ENCODE data around the gene SLC35F3. TPM values are rescaled to one million over a fixed set of nuclear protein-coding genes. Genes with fewer than 3 reads are reported as not detected.

SLC35F3 gene
- total RNA-seq, 2 experiments from 2014 or later: not detected

GRCh38 chr1:234326497-234327366 lies 422.3 kb downstream of the SLC35F3 start:
- Histone ChIP-seq H4K20me1 (ENCODE audit: insufficient read depth, low read length) (no peaks in the 10 kb centered on the region), H3K4me1 (ENCODE audit: insufficient read depth, low read length, poor library complexity, severe bottlenecking) (peaks cover 16% of the 10 kb centered on the region), H3K27ac (ENCODE audit: low read depth, low read length, poor library complexity, severe bottlenecking) (no peak overlapping the region), H3K4me3 (ENCODE audit: low read depth, low read length, poor library complexity, severe bottlenecking) (no peak overlapping the region), H3K9me2 (ENCODE audit: insufficient read depth, low read length) (no peaks in the 10 kb centered on the region), H3K4me2 (ENCODE audit: low read length) (peak overlapping the region; percentile 44; the same call in 1 of the 2 replicates), H3K79me2 (ENCODE audit: insufficient read depth, low read depth, low read length) (no peaks in the 10 kb centered on the region), H3K36me3 (ENCODE audit: insufficient read depth, low read length) (no peaks in the 10 kb centered on the region), H2AFZ (ENCODE audit: low read length) (peak overlapping the region; percentile 30; the same call in 1 of the 2 replicates), H3K9me3 (ENCODE audit: low read length) (no peaks in the 10 kb centered on the region)
- ChIA-PET POLR2A (interaction anchor here (0.6 to 0.9 kb wide), 3 partner anchors 48 to 1818 kb away, joined by 3 to 4 read pairs (median 4); no protein-coding TSS in a partner anchor), CTCF (ENCODE audit: unreplicated experiment) (interaction anchor here (1.6 kb wide), 1 partner anchor 9 kb away, joined by 5 read pairs; no protein-coding TSS in a partner anchor)
- TF ChIP-seq EZH2phosphoT487 (IDR thresholded peaks at IDR 0.05; ENCODE audit: borderline replicate concordance, low read depth, low read length): no peak
- TF ChIP-seq, protein P1, sequence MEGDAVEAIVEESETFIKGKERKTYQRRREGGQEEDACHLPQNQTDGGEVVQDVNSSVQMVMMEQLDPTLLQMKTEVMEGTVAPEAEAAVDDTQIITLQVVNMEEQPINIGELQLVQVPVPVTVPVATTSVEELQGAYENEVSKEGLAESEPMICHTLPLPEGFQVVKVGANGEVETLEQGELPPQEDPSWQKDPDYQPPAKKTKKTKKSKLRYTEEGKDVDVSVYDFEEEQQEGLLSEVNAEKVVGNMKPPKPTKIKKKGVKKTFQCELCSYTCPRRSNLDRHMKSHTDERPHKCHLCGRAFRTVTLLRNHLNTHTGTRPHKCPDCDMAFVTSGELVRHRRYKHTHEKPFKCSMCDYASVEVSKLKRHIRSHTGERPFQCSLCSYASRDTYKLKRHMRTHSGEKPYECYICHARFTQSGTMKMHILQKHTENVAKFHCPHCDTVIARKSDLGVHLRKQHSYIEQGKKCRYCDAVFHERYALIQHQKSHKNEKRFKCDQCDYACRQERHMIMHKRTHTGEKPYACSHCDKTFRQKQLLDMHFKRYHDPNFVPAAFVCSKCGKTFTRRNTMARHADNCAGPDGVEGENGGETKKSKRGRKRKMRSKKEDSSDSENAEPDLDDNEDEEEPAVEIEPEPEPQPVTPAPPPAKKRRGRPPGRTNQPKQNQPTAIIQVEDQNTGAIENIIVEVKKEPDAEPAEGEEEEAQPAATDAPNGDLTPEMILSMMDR (conservative IDR thresholded peaks at IDR 0.05; ENCODE audit: low read length): peak; percentile 89
- BruUV-seq (replicated peaks): no TSS peak
- DNase-seq (ENCODE audit: low spot score): peak; percentile 58
- intact Hi-C loops (cut with micrococcal nuclease; ENCODE audit: unreplicated experiment): loop anchor here (1.0 to 10.0 kb wide), 2 partner anchors 47 to 98 kb away; partner anchors contain the start of gene COA6

DNA sequence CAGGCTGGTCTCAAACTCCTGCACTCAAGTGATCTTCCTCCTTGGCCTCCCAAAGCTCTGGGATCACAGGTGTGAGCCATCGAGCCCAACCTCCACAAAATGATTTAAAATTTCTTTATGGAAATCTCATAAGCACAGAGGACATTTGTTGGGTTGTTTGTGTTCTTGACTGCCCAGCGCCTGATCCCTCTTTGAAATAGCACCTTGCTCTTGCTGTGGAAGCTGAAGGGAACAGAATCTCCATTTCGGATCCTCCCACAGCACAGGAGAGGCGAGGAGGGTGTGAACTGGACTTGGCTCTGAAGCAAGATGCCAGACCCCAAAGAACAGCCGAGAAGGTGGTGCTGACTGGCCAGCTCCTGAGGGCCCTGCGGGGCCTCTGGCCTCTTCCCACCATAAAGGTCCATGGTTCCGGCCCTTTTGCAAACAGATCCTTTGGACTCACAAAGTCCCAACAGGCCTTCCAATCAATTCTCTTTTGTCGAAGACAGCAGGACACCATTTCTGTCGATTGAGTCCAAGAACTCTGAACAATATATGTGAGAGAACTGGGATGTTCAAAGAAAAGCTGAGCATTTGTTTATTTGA lies 423.2 kb downstream of the SLC35F3 start:
- no TSS peak for BruUV-seq (replicated peaks)
- no peak overlapping the region for H2AFZ ChIP-seq (ENCODE audit: low read length)
- H3K27ac ChIP-seq (ENCODE audit: low read depth, low read length, poor library complexity, severe bottlenecking): no peak overlapping the region
- H3K4me1 ChIP-seq (ENCODE audit: insufficient read depth, low read length, poor library complexity, severe bottlenecking): peaks cover 16% of the 10 kb centered on the region
- no peaks in the 10 kb centered on the region for H4K20me1 ChIP-seq (ENCODE audit: insufficient read depth, low read length)
- POLR2A ChIA-PET: interaction anchor here (1.0 kb wide), 2 partner anchors 10 to 46 kb away, joined by 3 read pairs; partner anchors contain the start of gene COA6
- no peaks in the 10 kb centered on the region for H3K79me2 ChIP-seq (ENCODE audit: insufficient read depth, low read depth, low read length)
- no peaks in the 10 kb centered on the region for H3K36me3 ChIP-seq (ENCODE audit: insufficient read depth, low read length)
- no peak for DNase-seq (ENCODE audit: low spot score)
- no peak overlapping the region for H3K4me2 ChIP-seq (ENCODE audit: low read length)
- no peaks in the 10 kb centered on the region for H3K9me3 ChIP-seq (ENCODE audit: low read length)
- no peaks in the 10 kb centered on the region for H3K9me2 ChIP-seq (ENCODE audit: insufficient read depth, low read length)
- intact Hi-C loops (cut with micrococcal nuclease; ENCODE audit: unreplicated experiment): loop anchor here (10.0 kb wide), 1 partner anchor 97 kb away; no protein-coding TSS in a partner anchor
- H3K4me3 ChIP-seq (ENCODE audit: low read depth, low read length, poor library complexity, severe bottlenecking): no peak overlapping the region
- TF ChIP-seq, protein P1 (conservative IDR thresholded peaks at IDR 0.05; ENCODE audit: low read length): no peak
- no peak for TF ChIP-seq EZH2phosphoT487 (IDR thresholded peaks at IDR 0.05; ENCODE audit: borderline replicate concordance, low read depth, low read length)
- CTCF ChIA-PET (ENCODE audit: unreplicated experiment): interaction anchor here (1.2 to 1.6 kb wide), 2 partner anchors 8 to 31 kb away, joined by 3 to 5 read pairs; no protein-coding TSS in a partner anchor
